Measurements from ENCODE around the gene SIM1. TPM values are rescaled to one million over a fixed set of nuclear protein-coding genes. Genes with fewer than 3 reads are reported as not detected.

The SIM1 gene
- total RNA-seq, 1 donor from 2014 or later: not detected

GRCh38 chr6:100457311-100457990 is 7.3 kb downstream of the SIM1 start:
- FAIRE-seq (no peak), DNase-seq (ENCODE audit: low spot score in 2 of 2) (no peak)

GRCh38 chr6:100456908-100457235 is 7.8 kb downstream of the SIM1 start:
- no peak for DNase-seq (ENCODE audit: low spot score in 2 of 2)
- FAIRE-seq: no peak

GRCh38 chr6:100456141-100456907 is 8.4 kb downstream of the SIM1 start:
- DNase-seq (ENCODE audit: low spot score in 2 of 2) (no peak), FAIRE-seq (no peak)

GRCh38 chr6:100455230-100456124 is 9.2 kb downstream of the SIM1 start:
- DNase-seq (ENCODE audit: low spot score in 2 of 2) (no peak), FAIRE-seq (no peak)

- no peak for FAIRE-seq
Observed at GRCh38 chr6:100454551-100455229, 10.0 kb downstream of the SIM1 start.

GRCh38 chr6:100453701-100454521 is 10.8 kb downstream of the SIM1 start:
- DNase-seq (ENCODE audit: low spot score in 2 of 2) (no peak), FAIRE-seq (no peak)

More at GRCh38 chr6:100454551-100455229, 10.0 kb downstream of the SIM1 start:
- DNase-seq (ENCODE audit: low spot score in 2 of 2): no peak

- FAIRE-seq: no peak
- DNase-seq (ENCODE audit: low spot score in 2 of 2): no peak
Observed at GRCh38 chr6:100452998-100453397, 11.7 kb downstream of the SIM1 start.

GRCh38 chr6:100451577-100451976 is 13.1 kb downstream of the SIM1 start:
- FAIRE-seq (no peak), DNase-seq (ENCODE audit: low spot score in 2 of 2) (no peak)

GRCh38 chr6:100449239-100449691 is 15.5 kb downstream of the SIM1 start:
- FAIRE-seq (no peak), DNase-seq (ENCODE audit: low spot score in 2 of 2) (no peak)

GRCh38 chr6:100447900-100448748 is 16.6 kb downstream of the SIM1 start:
- DNase-seq (ENCODE audit: low spot score in 2 of 2) (no peak), FAIRE-seq (no peak)

- DNase-seq (ENCODE audit: low spot score in 2 of 2) (no peak), FAIRE-seq (no peak)
Observed at GRCh38 chr6:100447081-100447899, 17.4 kb downstream of the SIM1 start.

GRCh38 chr6:100446115-100447080 is 18.3 kb downstream of the SIM1 start:
- DNase-seq (ENCODE audit: low spot score in 2 of 2): no peak

GRCh38 chr6:100445512-100445911 is 19.2 kb downstream of the SIM1 start:
- DNase-seq (ENCODE audit: low spot score in 2 of 2) (no peak), FAIRE-seq (no peak)

More at GRCh38 chr6:100446115-100447080, 18.3 kb downstream of the SIM1 start:
- FAIRE-seq: no peak

GRCh38 chr6:100440935-100441334 is 23.8 kb downstream of the SIM1 start:
- FAIRE-seq: no peak
- no peak for DNase-seq (ENCODE audit: low spot score in 2 of 2)

GRCh38 chr6:100435299-100435698 is 29.4 kb downstream of the SIM1 start:
- FAIRE-seq: no peak
- no peak for DNase-seq (ENCODE audit: low spot score in 2 of 2)

GRCh38 chr6:100433726-100434435 is 30.8 kb downstream of the SIM1 start:
- DNase-seq (ENCODE audit: low spot score in 2 of 2) (no peak), FAIRE-seq (no peak)
